NCI-H460 (cell line): ENCODE data around the gene MAP3K20. TPM values are rescaled to one million over a fixed set of nuclear protein-coding genes. Genes with fewer than 3 reads are reported as not detected.
"Not testable (repeated sequence)": the region's sequence is repeated elsewhere in the genome, so short reads cannot be mapped to it uniquely, and the experiment has no call there.

Experiments used
- DNase-seq: peaks from one replicate; pipeline ENCODE4 v3.0.0-alpha.2; 2016; ENCODE audit warnings: low read depth; ENCODE audit errors: extremely low read depth
- total RNA-seq: library from RNA; depleted of rRNA; stranded (reverse); fragments of >200 nt; shearing (Covaris generic); gene quantifications from 2 replicates; pipeline ENCODE4 v1.2.3, GENCODE V29; 2014

Gene MAP3K20
- total RNA-seq, 1 experiment from 2014 or later, result 54.6 TPM

GRCh38 chr2:173151671-173152401, 76.2 kb downstream of the MAP3K20 start:
- DNase-seq, result peak; percentile 87

GRCh38 chr2:173153301-173153885, 77.7 kb downstream of the MAP3K20 start:
- DNase-seq, result no peak

- DNase-seq, result no peak
These were observed 82.1 kb downstream of the MAP3K20 start for GRCh38 chr2:173157676-173158293.

DNA sequence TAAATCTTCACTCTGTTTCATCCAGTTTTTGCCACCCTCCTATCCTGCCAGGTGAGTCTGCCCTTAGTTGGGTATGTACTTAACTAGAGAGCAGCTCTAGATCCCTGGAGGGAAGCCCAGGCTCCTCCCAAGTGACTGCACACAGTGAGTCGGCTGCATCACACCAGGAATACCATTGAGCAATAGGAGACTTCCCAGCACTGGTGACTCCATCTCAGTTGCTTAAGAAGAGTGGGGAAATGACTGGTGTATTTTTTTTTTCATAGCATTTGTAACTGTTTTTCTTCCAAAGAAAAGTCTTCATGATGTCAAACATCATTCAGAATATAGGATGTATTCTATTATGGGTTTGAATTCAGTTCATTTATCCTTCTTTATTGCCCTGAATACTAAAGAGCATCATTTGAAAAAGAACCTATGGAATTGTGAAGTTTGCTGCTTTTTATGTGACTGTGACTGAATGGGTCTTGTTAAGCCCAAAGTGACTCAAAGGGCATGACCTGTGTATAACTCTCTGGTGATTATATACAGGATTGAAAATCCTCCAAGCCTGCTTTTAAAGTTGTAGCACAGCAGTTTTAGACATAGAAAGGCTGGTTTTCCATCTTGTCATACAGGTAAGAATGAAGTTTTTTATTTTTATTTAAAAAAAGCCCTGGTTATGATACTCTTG, 84.3 kb downstream of the MAP3K20 start:
- peak; percentile 94 for DNase-seq

DNA sequence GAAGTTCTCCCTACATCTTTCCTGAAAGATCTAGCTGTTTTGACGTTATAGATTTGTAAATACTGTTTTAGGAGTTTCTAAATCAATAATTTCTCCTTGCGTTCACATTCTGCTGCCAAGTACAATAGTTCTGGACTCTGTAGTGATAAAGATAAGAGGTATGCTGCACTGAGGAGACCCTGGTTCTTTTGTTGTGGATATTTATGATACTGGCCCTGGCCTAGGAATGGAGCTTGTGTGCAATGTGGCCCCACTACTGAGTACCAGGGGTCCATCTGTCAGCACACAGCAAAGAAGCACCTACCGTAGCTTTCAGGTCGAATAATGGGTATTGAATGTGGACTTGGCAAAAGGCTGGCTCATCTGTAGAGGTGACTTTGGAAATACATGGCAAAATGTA, 85.0 kb downstream of the MAP3K20 start:
- DNase-seq, result no peak

DNA sequence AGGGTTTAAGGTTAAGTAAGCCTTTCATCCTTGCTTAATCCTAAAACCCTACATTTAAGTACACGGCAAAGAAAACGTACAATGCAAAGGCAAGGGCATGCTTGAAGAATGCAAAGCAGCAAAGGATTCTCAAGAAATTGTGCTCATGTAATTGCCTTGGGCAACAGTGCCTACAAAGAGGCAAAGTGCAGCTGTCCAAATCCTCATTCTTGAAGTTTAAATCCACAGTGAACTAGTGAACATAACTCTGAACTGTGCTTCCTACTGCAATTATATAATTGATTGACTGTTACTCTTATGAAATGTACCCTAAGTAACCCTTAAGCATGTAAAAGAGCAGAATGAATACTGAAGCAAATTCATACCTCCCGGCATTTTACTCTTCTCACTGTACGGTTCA, 85.4 kb downstream of the MAP3K20 start:
- no peak for DNase-seq

DNA sequence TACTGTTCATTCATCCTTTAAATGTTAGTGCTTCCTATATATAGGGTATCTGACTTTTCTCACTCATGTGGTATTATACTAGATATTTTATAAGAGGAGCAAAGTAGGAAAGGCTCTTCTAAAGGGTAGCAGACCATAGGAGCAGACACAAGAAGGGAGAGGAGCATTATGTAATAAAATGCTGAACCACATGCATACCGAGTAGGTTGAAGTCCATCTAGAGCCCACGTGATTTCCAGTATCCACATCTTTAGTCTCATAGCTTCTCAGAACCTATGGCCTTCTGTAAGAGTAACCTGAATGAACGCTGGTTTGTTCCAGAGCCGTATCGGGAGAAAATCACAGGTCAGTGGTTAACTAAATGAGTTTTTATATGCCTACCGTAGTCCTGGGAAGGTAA, 85.9 kb downstream of the MAP3K20 start:
- no peak for DNase-seq

DNA sequence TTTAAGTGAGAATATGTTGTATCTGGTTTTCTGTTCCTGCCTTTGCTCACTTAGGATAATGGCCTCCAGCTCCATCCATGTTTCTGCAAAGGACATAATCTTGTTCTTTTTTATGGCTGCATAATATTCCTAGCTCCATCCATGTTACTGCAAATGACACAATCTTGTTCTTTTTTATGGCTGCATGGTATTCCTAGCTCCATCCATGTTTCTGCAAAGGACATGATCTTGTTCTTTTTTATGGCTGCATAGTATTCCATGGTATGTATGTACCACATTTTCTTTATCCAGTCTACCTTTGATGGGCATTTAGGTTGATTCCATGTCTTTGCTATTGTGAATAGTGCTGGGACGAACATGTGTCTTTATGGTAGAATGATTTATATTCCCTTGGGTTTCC, 87.7 kb downstream of the MAP3K20 start:
- DNase-seq, result not testable (repeated sequence)

DNA sequence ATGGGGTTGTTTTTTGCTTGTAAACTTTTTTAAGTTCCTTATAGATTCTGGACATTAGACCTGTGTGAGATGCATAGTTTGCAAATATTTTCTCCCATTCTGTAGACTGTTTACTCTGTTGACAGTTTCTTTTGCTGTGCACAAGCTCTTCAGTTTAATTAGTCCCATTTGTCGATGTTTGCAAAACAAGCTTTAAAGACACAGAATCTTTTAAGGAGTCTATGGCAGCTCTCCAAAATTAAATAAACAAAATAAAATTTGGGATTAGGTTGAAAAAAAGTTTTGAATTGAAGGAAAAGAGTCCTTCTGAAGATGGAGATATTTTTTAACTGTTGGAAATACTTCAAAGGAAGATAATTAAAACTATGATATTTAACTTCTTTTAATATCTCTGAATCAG, 88.8 kb downstream of the MAP3K20 start:
- no peak for DNase-seq

GRCh38 chr2:173165443-173166238, 90.0 kb downstream of the MAP3K20 start:
- no peak for DNase-seq

- no peak for DNase-seq
These were observed 95.7 kb downstream of the MAP3K20 start for GRCh38 chr2:173171321-173171720.

DNA sequence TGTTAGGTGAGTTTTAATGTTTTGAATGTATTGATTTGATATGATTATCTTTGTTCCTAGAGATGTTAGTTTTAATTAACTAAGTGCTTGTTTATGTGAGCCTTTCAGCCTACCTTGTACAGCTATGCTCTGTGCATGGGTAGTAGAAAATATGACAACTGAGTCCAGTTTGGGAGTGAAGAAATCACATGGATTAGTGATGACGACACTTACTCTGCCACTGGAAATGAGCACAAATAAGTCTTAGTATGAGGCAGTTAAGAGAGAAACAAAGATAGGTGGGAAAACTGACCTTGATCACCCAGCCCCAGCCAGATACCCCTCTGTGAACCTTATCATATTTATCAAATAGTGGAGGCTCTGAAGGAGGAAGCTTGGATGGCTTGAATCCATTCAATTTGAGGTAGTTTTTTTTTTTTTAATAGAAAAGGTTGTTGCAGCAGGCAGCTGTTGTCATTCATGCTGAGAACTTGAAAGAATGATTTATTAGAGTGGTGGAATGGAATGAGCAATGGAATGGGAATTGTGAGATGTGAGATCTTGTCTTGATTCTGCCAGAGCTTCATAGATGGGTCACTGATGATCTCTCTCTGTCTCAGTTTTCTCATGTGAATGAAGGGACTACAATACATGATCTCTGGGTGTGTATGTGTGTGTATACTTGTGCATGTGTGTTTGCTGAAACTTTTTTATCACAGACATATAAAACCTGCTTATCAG, 96.4 kb downstream of the MAP3K20 start:
- DNase-seq, result no peak

DNA sequence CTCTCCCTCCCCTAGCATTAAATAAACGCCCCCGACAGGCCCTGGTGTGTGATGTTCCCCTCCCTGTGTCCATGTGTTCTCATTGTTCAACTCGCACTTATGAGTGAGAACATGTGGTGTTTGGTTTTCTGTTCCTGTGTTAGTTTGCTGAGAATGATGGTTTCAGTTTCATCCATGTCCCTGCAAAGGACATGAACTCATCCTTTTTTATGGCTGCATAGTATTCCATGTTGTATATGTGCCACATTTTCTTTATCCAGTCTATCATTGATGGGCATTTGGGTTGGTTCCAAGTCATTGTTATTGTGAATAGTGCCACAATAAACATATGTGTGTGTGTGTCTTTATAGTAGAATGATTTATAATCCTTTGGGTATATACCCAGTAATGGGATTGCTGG, 98.7 kb downstream of the MAP3K20 start:
- DNase-seq, result not testable (repeated sequence)

DNA sequence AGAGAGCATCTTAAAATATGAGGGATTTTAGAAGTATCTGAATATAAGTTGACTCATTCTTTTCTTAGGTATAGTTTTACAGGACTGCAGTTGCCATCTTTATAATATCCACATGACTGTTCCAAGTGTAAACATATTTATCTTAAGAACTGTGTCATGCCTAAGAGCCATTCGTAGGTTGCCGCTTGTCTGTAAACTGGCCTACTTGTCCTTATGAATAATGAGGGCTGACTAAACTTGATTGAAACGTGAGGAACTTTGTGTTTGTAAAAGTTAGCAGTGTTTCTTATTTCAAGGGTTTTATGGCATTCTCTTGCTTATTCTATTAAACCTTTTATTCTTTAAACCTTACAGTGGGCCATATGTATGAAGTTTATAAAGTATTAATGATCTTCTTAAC, 99.6 kb downstream of the MAP3K20 start:
- DNase-seq, result no peak

- DNase-seq, result no peak
These were observed 106.3 kb downstream of the MAP3K20 start for GRCh38 chr2:173181982-173182381.

GRCh38 chr2:173184031-173185004, 108.7 kb downstream of the MAP3K20 start:
- peak; percentile 95 for DNase-seq

GRCh38 chr2:173185437-173185836, 109.8 kb downstream of the MAP3K20 start:
- DNase-seq, result no peak

GRCh38 chr2:173187941-173188788, 112.5 kb downstream of the MAP3K20 start:
- peak; percentile 63 for DNase-seq
